GM23338 (cell line): Measurements from ENCODE around the gene NPNT.

Experiments
- CREB1 ChIP-seq: fragments of 250-450 bp; sonication (Bioruptor Pico); IDR thresholded peaks from 2 replicates; pipeline ENCODE4 v1.5.0; 2020; ENCODE audit warnings: low read depth, mild to moderate bottlenecking, moderate library complexity
- EZH2 ChIP-seq: fragments of 200-600 bp; sonication (generic); IDR thresholded peaks from one replicate; pipeline ENCODE4 v1.8.0; 2017; ENCODE audit warnings: antibody characterized with exemption, mild to moderate bottlenecking, low read depth; ENCODE audit not compliant: unreplicated experiment
- POLR2AphosphoS5 ChIP-seq: IDR thresholded peaks from 2 replicates; pipeline ENCODE4 v1.6.1; 2016; ENCODE audit warnings: antibody characterized with exemption, low read depth
- TF ChIP-seq, protein P1 (sequence below): IDR thresholded peaks from 2 replicates; pipeline ENCODE4 v1.6.1; 2016; ENCODE audit warnings: antibody characterized with exemption
- TF ChIP-seq, protein P2 (sequence below), 2 experiments: fragments of 200-600 bp in 1 of 2; sonication (generic) in 1 of 2; conservative IDR thresholded peaks; 2 replicates each; pipeline versions ENCODE4 v1.5.1 to v1.6.1; 2016 to 2017; ENCODE audit warnings: antibody characterized with exemption in 2 of 2, low read depth in 2 of 2, mild to moderate bottlenecking in 2 of 2, moderate library complexity in 1 of 2

DNA sequence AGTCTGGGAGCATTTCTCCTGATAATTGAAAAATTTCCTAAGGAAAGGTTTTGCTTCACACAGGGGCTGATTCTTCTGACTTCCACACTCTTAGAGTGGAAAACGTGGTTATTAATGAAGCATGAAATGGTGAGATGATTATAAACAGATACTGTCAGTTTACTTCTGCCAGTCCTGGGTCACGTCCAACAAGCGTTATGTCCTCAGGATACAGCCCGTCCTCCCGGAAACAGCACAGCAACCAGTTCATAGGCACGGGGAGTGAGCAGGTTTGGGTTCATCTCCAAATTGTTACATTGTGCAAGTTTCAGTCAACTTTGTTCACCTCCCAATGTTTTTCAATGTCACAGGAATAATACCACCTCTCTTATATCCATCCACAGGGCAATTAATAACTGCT is 98.8 kb downstream of the NPNT start:
- TF ChIP-seq, protein P1, sequence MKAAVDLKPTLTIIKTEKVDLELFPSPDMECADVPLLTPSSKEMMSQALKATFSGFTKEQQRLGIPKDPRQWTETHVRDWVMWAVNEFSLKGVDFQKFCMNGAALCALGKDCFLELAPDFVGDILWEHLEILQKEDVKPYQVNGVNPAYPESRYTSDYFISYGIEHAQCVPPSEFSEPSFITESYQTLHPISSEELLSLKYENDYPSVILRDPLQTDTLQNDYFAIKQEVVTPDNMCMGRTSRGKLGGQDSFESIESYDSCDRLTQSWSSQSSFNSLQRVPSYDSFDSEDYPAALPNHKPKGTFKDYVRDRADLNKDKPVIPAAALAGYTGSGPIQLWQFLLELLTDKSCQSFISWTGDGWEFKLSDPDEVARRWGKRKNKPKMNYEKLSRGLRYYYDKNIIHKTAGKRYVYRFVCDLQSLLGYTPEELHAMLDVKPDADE: no peak
- TF ChIP-seq EZH2 (no peak), POLR2AphosphoS5 (no peak), CREB1 (CRISPR knock-in tag) (no peak)
- TF ChIP-seq, protein P2, sequence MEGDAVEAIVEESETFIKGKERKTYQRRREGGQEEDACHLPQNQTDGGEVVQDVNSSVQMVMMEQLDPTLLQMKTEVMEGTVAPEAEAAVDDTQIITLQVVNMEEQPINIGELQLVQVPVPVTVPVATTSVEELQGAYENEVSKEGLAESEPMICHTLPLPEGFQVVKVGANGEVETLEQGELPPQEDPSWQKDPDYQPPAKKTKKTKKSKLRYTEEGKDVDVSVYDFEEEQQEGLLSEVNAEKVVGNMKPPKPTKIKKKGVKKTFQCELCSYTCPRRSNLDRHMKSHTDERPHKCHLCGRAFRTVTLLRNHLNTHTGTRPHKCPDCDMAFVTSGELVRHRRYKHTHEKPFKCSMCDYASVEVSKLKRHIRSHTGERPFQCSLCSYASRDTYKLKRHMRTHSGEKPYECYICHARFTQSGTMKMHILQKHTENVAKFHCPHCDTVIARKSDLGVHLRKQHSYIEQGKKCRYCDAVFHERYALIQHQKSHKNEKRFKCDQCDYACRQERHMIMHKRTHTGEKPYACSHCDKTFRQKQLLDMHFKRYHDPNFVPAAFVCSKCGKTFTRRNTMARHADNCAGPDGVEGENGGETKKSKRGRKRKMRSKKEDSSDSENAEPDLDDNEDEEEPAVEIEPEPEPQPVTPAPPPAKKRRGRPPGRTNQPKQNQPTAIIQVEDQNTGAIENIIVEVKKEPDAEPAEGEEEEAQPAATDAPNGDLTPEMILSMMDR (conservative IDR thresholded peaks at IDR 0.05; ENCODE audit: low read depth in 2 of 2): no peak
